MM.1S (cell line): ENCODE measurements around the gene PAQR9.

Experiments used
- DNase-seq: peaks from one replicate; pipeline ENCODE4 v3.0.0-alpha.2; 2015
- H2AFZ ChIP-seq: fragments of 300-600 bp; sonication (generic); 2 replicates; pipeline ENCODE4 v1.6.0; 2016; ENCODE audit warnings: antibody characterized with exemption, low read length
- H3F3A ChIP-seq: fragments of 300-600 bp; sonication (generic); 2 replicates; pipeline ENCODE4 v1.6.1; 2016; ENCODE audit warnings: mild to moderate bottlenecking, antibody characterized with exemption, low read length, moderate library complexity, mixed read lengths; ENCODE audit not compliant: insufficient read depth
- H3K27ac ChIP-seq: fragments of 300-600 bp; sonication (generic); 2 replicates; pipeline ENCODE4 v1.5.1; 2016; ENCODE audit warnings: mild to moderate bottlenecking, low read length
- H3K27me3 ChIP-seq: fragments of 300-600 bp; sonication (generic); replicated peaks from 2 replicates; pipeline ENCODE4 v1.6.0; 2016; ENCODE audit warnings: low read length; ENCODE audit not compliant: insufficient read depth
- H3K36me3 ChIP-seq: fragments of 300-600 bp; sonication (generic); replicated peaks from 2 replicates; pipeline ENCODE4 v1.6.1; 2016; ENCODE audit warnings: mild to moderate bottlenecking, low read length, mixed read lengths; ENCODE audit not compliant: insufficient read depth
- H3K4me1 ChIP-seq: fragments of 300-600 bp; sonication (generic); 2 replicates; pipeline ENCODE4 v1.6.1; 2016; ENCODE audit warnings: low read length, mixed read lengths
- H3K4me2 ChIP-seq: fragments of 300-600 bp; sonication (generic); 2 replicates; pipeline ENCODE4 v1.6.0; 2016; ENCODE audit warnings: low read depth, low read length
- H3K4me3 ChIP-seq: fragments of 300-600 bp; sonication (generic); 2 replicates; pipeline ENCODE4 v1.5.1; 2016; ENCODE audit warnings: low read length, mixed read lengths
- H3K79me2 ChIP-seq: fragments of 300-600 bp; sonication (generic); 2 replicates; pipeline ENCODE4 v1.6.1; 2016; ENCODE audit warnings: mixed run types, low read length, mixed read lengths
- H3K9ac ChIP-seq: fragments of 300-600 bp; sonication (generic); 2 replicates; pipeline ENCODE4 v1.6.1; 2016; ENCODE audit warnings: low read length, mixed read lengths
- H3K9me2 ChIP-seq: fragments of 300-600 bp; sonication (generic); replicated peaks from 2 replicates; pipeline ENCODE4 v1.6.1; 2016; ENCODE audit warnings: mild to moderate bottlenecking, low read length, mixed read lengths; ENCODE audit not compliant: insufficient read depth
- H3K9me3 ChIP-seq: fragments of 300-600 bp; sonication (generic); replicated peaks from 2 replicates; pipeline ENCODE4 v1.6.1; 2016; ENCODE audit warnings: mild to moderate bottlenecking, low read length, mixed read lengths; ENCODE audit not compliant: insufficient read depth
- H4K20me1 ChIP-seq: fragments of 300-600 bp; sonication (generic); 2 replicates; pipeline ENCODE4 v1.6.1; 2016; ENCODE audit warnings: mild to moderate bottlenecking, low read length, moderate library complexity, mixed read lengths; ENCODE audit not compliant: insufficient read depth
- EZH2 ChIP-seq: fragments of 300-600 bp; sonication (generic); optimal IDR thresholded peaks from 2 replicates; pipeline ENCODE3; 2017; ENCODE audit warnings: low read depth, mild to moderate bottlenecking, antibody characterized with exemption, low read length, mixed read lengths
- EZH2phosphoT487 ChIP-seq: fragments of 300-600 bp; sonication (generic); IDR thresholded peaks from 2 replicates; pipeline ENCODE4 v1.6.1; 2018; ENCODE audit warnings: antibody characterized with exemption, low read length
- TF ChIP-seq, protein P1 (sequence below): fragments of 300-600 bp; sonication (generic); IDR thresholded peaks from 2 replicates; pipeline ENCODE4 v1.5.1; 2016; ENCODE audit warnings: antibody characterized with exemption, low read length, mixed read lengths

Gene PAQR9

GRCh38 chr3:142966808-142967207, 3.3 kb upstream of the PAQR9 start:
- Histone ChIP-seq H3K9me3 (no peaks in the 10 kb centered on the region), H2AFZ (no peak overlapping the region), H3K4me2 (no peak overlapping the region), H3K9ac (no peak overlapping the region), H4K20me1 (no peaks in the 10 kb centered on the region), H3K27ac (no peak overlapping the region), H3K4me3 (no peak overlapping the region), H3K9me2 (no peaks in the 10 kb centered on the region), H3F3A (no peaks in the 10 kb centered on the region), H3K27me3 (0 out of 2 replicates have a peak, but pooled peaks cover 3% of the 10 kb centered on the region), H3K36me3 (no peaks in the 10 kb centered on the region), H3K79me2 (no peaks in the 10 kb centered on the region), H3K4me1 (no peaks in the 10 kb centered on the region)
- no peak for TF ChIP-seq EZH2
- DNase-seq = no peak

- Histone ChIP-seq H3K36me3 (no peaks in the 10 kb centered on the region), H3K4me2 (no peak overlapping the region), H2AFZ (no peak overlapping the region), H3K79me2 (no peaks in the 10 kb centered on the region), H3K9me3 (no peaks in the 10 kb centered on the region), H3K4me1 (no peaks in the 10 kb centered on the region), H4K20me1 (no peaks in the 10 kb centered on the region), H3K4me3 (no peak overlapping the region), H3K9me2 (no peaks in the 10 kb centered on the region), H3K27me3 (0 out of 2 replicates have a peak, but pooled peaks cover 3% of the 10 kb centered on the region), H3K9ac (no peak overlapping the region), H3F3A (no peaks in the 10 kb centered on the region), H3K27ac (no peak overlapping the region)
- no peak for TF ChIP-seq EZH2
- no peak for TF ChIP-seq EZH2phosphoT487
- TF ChIP-seq, protein P1, sequence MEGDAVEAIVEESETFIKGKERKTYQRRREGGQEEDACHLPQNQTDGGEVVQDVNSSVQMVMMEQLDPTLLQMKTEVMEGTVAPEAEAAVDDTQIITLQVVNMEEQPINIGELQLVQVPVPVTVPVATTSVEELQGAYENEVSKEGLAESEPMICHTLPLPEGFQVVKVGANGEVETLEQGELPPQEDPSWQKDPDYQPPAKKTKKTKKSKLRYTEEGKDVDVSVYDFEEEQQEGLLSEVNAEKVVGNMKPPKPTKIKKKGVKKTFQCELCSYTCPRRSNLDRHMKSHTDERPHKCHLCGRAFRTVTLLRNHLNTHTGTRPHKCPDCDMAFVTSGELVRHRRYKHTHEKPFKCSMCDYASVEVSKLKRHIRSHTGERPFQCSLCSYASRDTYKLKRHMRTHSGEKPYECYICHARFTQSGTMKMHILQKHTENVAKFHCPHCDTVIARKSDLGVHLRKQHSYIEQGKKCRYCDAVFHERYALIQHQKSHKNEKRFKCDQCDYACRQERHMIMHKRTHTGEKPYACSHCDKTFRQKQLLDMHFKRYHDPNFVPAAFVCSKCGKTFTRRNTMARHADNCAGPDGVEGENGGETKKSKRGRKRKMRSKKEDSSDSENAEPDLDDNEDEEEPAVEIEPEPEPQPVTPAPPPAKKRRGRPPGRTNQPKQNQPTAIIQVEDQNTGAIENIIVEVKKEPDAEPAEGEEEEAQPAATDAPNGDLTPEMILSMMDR = no peak
- DNase-seq = no peak
Measured at GRCh38 chr3:142965581-142965980, 2.1 kb upstream of the PAQR9 start.

DNA sequence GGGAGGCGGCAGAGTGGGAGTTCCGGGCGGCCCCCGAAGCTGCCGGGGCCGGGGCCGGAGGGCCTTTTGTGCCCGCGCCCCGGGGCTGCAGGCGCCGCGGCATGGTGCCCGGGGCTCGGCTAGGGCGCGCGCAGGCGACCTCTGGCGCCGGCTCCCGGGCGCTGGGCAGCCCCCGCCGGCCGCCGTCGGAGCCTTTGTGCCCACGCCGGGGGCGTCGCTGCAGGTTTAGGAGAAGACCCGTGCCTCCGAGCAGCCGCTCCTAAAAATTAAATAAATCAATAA, 299 bp downstream of the PAQR9 start:
- peak overlapping the region; percentile 51; the same call in 1 of the 2 replicates for H3K4me2 ChIP-seq
- H3K27ac ChIP-seq = no peak overlapping the region
- H3F3A ChIP-seq = no peaks in the 10 kb centered on the region
- no peaks in the 10 kb centered on the region for H4K20me1 ChIP-seq
- no peak overlapping the region for H3K9ac ChIP-seq
- H3K27me3 ChIP-seq = 0 out of 2 replicates have a peak, but pooled peaks cover 3% of the 10 kb centered on the region
- H2AFZ ChIP-seq = no peak overlapping the region
- no peaks in the 10 kb centered on the region for H3K9me3 ChIP-seq
- H3K36me3 ChIP-seq = no peaks in the 10 kb centered on the region
- DNase-seq = no peak
- no peaks in the 10 kb centered on the region for H3K9me2 ChIP-seq
- H3K4me1 ChIP-seq = no peaks in the 10 kb centered on the region
- no peak overlapping the region for H3K4me3 ChIP-seq
- no peaks in the 10 kb centered on the region for H3K79me2 ChIP-seq
- no peak for TF ChIP-seq EZH2phosphoT487
- TF ChIP-seq, protein P1 = no peak
- TF ChIP-seq EZH2 = no peak

- no peaks in the 10 kb centered on the region for H3K4me1 ChIP-seq
- H3K4me3 ChIP-seq = no peak overlapping the region
- no peaks in the 10 kb centered on the region for H3K79me2 ChIP-seq
- no peak overlapping the region for H3K27ac ChIP-seq
- TF ChIP-seq, protein P1 = no peak
- no peak for TF ChIP-seq EZH2
- TF ChIP-seq EZH2phosphoT487 = no peak
- no peak for DNase-seq
- H4K20me1 ChIP-seq = no peaks in the 10 kb centered on the region
- H3K36me3 ChIP-seq = no peaks in the 10 kb centered on the region
- H3K4me2 ChIP-seq = peak overlapping the region; percentile 51; the same call in 1 of the 2 replicates
- no peaks in the 10 kb centered on the region for H3K9me3 ChIP-seq
- no peaks in the 10 kb centered on the region for H3F3A ChIP-seq
- no peak overlapping the region for H3K9ac ChIP-seq
- H3K9me2 ChIP-seq = no peaks in the 10 kb centered on the region
- 0 out of 2 replicates have a peak, but pooled peaks cover 3% of the 10 kb centered on the region for H3K27me3 ChIP-seq
- H2AFZ ChIP-seq = no peak overlapping the region
Measured at GRCh38 chr3:142962520-142963233, 797 bp downstream of the PAQR9 start.
